Muscle layer of duodenum (tissue), 2 donors: ENCODE results near the gene ADGRB2.

Experiments used
- H3K27ac ChIP-seq: one replicate; pipeline ENCODE4 v1.7.0; 2013; ENCODE audit warnings: mild to moderate bottlenecking, low read length
- H3K27me3 ChIP-seq: one replicate; pipeline ENCODE4 v1.7.0; 2013; ENCODE audit warnings: low read depth, mild to moderate bottlenecking, control low read depth, low read length
- H3K36me3 ChIP-seq, 2 donors: one replicate each; pipeline ENCODE4 v1.7.0; 2013; ENCODE audit warnings: low read length in 2 of 2, control low read depth in 1 of 2, mild to moderate bottlenecking in 1 of 2; ENCODE audit not compliant: insufficient read depth in 2 of 2, control insufficient read depth in 1 of 2
- H3K4me1 ChIP-seq, 2 donors: one replicate each; pipeline ENCODE4 v1.7.0; 2013; ENCODE audit warnings: low read length in 2 of 2, mild to moderate bottlenecking in 2 of 2, control low read depth in 1 of 2, moderate library complexity in 1 of 2; ENCODE audit not compliant: insufficient read depth in 2 of 2, control insufficient read depth in 1 of 2
- H3K4me3 ChIP-seq, 2 donors: one replicate each; pipeline ENCODE4 v1.7.0; 2013; ENCODE audit warnings: low read length in 2 of 2, low read depth in 1 of 2, mild to moderate bottlenecking in 1 of 2
- H3K9me3 ChIP-seq, 2 donors: one replicate each; pipeline ENCODE4 v1.7.0; 2013; ENCODE audit warnings: low read length in 2 of 2, control low read depth in 1 of 2, mild to moderate bottlenecking in 1 of 2; ENCODE audit not compliant: control insufficient read depth in 1 of 2
- donor health status: healthy.

ADGRB2 gene

GRCh38 chr1:31678681-31679080 is 85.5 kb downstream of the ADGRB2 start:
- H3K36me3 ChIP-seq = peaks cover 12 to 37% of the 10 kb centered on the region in 2 donors
- H3K4me1 ChIP-seq = peaks cover 0 to 18% of the 10 kb centered on the region in 2 donors
- H3K27me3 ChIP-seq = no peaks in the 10 kb centered on the region
- H3K4me3 ChIP-seq = no peak overlapping the region
- H3K27ac ChIP-seq = no peak overlapping the region
- no peaks in the 10 kb centered on the region for H3K9me3 ChIP-seq

GRCh38 chr1:31677949-31678348 is 86.2 kb downstream of the ADGRB2 start:
- Histone ChIP-seq H3K4me3 (no peak overlapping the region), H3K27me3 (no peaks in the 10 kb centered on the region), H3K36me3 (peaks cover 12 to 30% of the 10 kb centered on the region in 2 donors), H3K4me1 (peaks cover 5 to 25% of the 10 kb centered on the region in 2 donors), H3K27ac (no peak overlapping the region), H3K9me3 (no peaks in the 10 kb centered on the region)

- Histone ChIP-seq H3K4me1 (peaks cover 5 to 30% of the 10 kb centered on the region in 2 donors), H3K9me3 (no peaks in the 10 kb centered on the region)
Observed at GRCh38 chr1:31677401-31677800, 86.7 kb downstream of the ADGRB2 start.

More at GRCh38 chr1:31677401-31677800, 86.7 kb downstream of the ADGRB2 start:
- no peak overlapping the region for H3K4me3 ChIP-seq
- no peaks in the 10 kb centered on the region for H3K27me3 ChIP-seq
- peaks cover 12 to 24% of the 10 kb centered on the region in 2 donors for H3K36me3 ChIP-seq
- no peak overlapping the region for H3K27ac ChIP-seq
